HepG2 (cell line): Measurements from ENCODE around the gene COX14. TPM values are rescaled to one million over a fixed set of nuclear protein-coding genes. Genes with fewer than 3 reads are reported as not detected.
A peak's percentile ranks its signal among the peaks of the same experiment; 100 is the strongest.

ENCODE experiments used
- ARNT ChIP-seq: fragments of 450-650 bp; IDR thresholded peaks from 2 replicates; pipeline ENCODE4 v1.6.1; 2017
- ATF7 ChIP-seq, 2 experiments: fragments of 450-650 bp in 1 of 2; sonication (generic) in 1 of 2; formaldehyde crosslinking in 1 of 2; IDR thresholded peaks; 2 replicates each; pipeline versions ENCODE4 v1.4.0 to v1.6.1; 2016 to 2020; ENCODE audit warnings: antibody characterized with exemption in 1 of 2, mild to moderate bottlenecking in 1 of 2, missing genetic modification reagents in 1 of 2
- CREB1 ChIP-seq, 2 experiments: fragments of 450-650 bp in 1 of 2; IDR thresholded peaks; 2 replicates each; pipeline ENCODE4 v1.6.1; 2016 to 2017; ENCODE audit warnings: control low read depth in 1 of 2, mild to moderate bottlenecking in 1 of 2, missing compliant biosample characterization in 1 of 2, missing genetic modification characterization in 1 of 2
- CREM ChIP-seq, 2 experiments: sonication (generic) in 1 of 2; formaldehyde crosslinking in 1 of 2; IDR thresholded peaks; 2 replicates each; pipeline versions ENCODE4 v1.4.0 to v1.6.1; 2016 to 2020; ENCODE audit warnings: antibody characterized with exemption in 1 of 2, mild to moderate bottlenecking in 1 of 2, missing genetic modification reagents in 1 of 2
- DRAP1 ChIP-seq: IDR thresholded peaks from 2 replicates; pipeline ENCODE4 v1.6.1; 2016; ENCODE audit warnings: missing genetic modification reagents, missing compliant biosample characterization
- ELF3 ChIP-seq: IDR thresholded peaks from 2 replicates; pipeline ENCODE4 v1.6.1; 2016; ENCODE audit warnings: missing genetic modification reagents, missing compliant biosample characterization
- EP300 ChIP-seq, 3 experiments: sonication (generic) in 1 of 3; formaldehyde crosslinking in 1 of 3; IDR thresholded peaks; 2 replicates each; pipeline versions ENCODE4 v1.5.1 to v1.6.1; 2011 to 2020; ENCODE audit warnings: low read depth in 2 of 3, low read length in 2 of 3, borderline replicate concordance in 1 of 3, improper control_type of control experiment in 1 of 3, mild to moderate bottlenecking in 1 of 3, missing genetic modification reagents in 1 of 3, moderate library complexity in 1 of 3
- HDAC6 ChIP-seq: fragments of 200-600 bp; sonication (generic); IDR thresholded peaks from 2 replicates; pipeline ENCODE4 v1.7.0; 2017; ENCODE audit warnings: mild to moderate bottlenecking, antibody characterized with exemption, low read length, low read depth
- HIVEP1 ChIP-seq: sonication (generic); formaldehyde crosslinking; IDR thresholded peaks from 2 replicates; pipeline ENCODE4 v1.4.0; 2020; ENCODE audit warnings: mild to moderate bottlenecking, missing genetic modification reagents
- MIXL1 ChIP-seq: IDR thresholded peaks from 2 replicates; pipeline ENCODE4 v1.6.1; 2016
- MTF2 ChIP-seq: sonication (generic); formaldehyde crosslinking; IDR thresholded peaks from 2 replicates; pipeline ENCODE4 v1.5.0; 2020; ENCODE audit warnings: missing genetic modification reagents, borderline replicate concordance
- NCOA1 ChIP-seq: sonication (generic); formaldehyde crosslinking; IDR thresholded peaks from 2 replicates; pipeline ENCODE4 v1.9.0; 2021; ENCODE audit warnings: missing genetic modification reagents
- NR2F2 ChIP-seq: IDR thresholded peaks from 2 replicates; pipeline ENCODE4 v1.6.1; 2012; ENCODE audit warnings: low read depth, inconsistent platforms, borderline replicate concordance
- POLR2AphosphoS5 ChIP-seq: IDR thresholded peaks from 2 replicates; pipeline ENCODE4 v1.6.1; 2012; ENCODE audit warnings: low read depth, low read length
- SRSF4 ChIP-seq: fragments of 200-400 bp; formaldehyde crosslinking; IDR thresholded peaks from one replicate; pipeline ENCODE4 v1.6.1; 2018; ENCODE audit warnings: mild to moderate bottlenecking, low read depth, low read length, moderate library complexity; ENCODE audit not compliant: poor library complexity, severe bottlenecking
- TMF1 ChIP-seq: sonication (generic); formaldehyde crosslinking; IDR thresholded peaks from 2 replicates; pipeline ENCODE4 v1.8.1; 2022; ENCODE audit warnings: low read depth, missing genetic modification reagents
- ZFX ChIP-seq: sonication (generic); formaldehyde crosslinking; IDR thresholded peaks from 2 replicates; pipeline ENCODE4 v1.4.0; 2020; ENCODE audit warnings: mild to moderate bottlenecking, low read depth, missing genetic modification reagents, moderate library complexity
- ZNF18 ChIP-seq: sonication (generic); formaldehyde crosslinking; IDR thresholded peaks from 2 replicates; pipeline ENCODE4 v1.8.0; 2022; ENCODE audit warnings: mild to moderate bottlenecking, missing genetic modification reagents; ENCODE audit not compliant: insufficient replicate concordance
- ZNF234 ChIP-seq: sonication (generic); formaldehyde crosslinking; conservative IDR thresholded peaks from 2 replicates; pipeline ENCODE4 v1.5.1; 2020; ENCODE audit warnings: mild to moderate bottlenecking, missing genetic modification reagents
- ZNF354B ChIP-seq: sonication (generic); formaldehyde crosslinking; IDR thresholded peaks from 2 replicates; pipeline ENCODE4 v1.8.0; 2022; ENCODE audit warnings: mild to moderate bottlenecking, missing genetic modification reagents
- ZNF552 ChIP-seq: sonication (generic); formaldehyde crosslinking; IDR thresholded peaks from 2 replicates; pipeline ENCODE4 v1.9.0; 2022; ENCODE audit warnings: missing genetic modification reagents, mild to moderate bottlenecking, borderline replicate concordance
- ZNF761 ChIP-seq: sonication (generic); formaldehyde crosslinking; conservative IDR thresholded peaks from 2 replicates; pipeline ENCODE4 v1.4.0; 2020; ENCODE audit warnings: mild to moderate bottlenecking, missing genetic modification reagents
- ZNF839 ChIP-seq: sonication (generic); formaldehyde crosslinking; IDR thresholded peaks from 2 replicates; pipeline ENCODE4 v1.4.0; 2020; ENCODE audit warnings: missing genetic modification reagents, mild to moderate bottlenecking, borderline replicate concordance
- ZSCAN22 ChIP-seq: sonication (generic); formaldehyde crosslinking; IDR thresholded peaks from 2 replicates; pipeline ENCODE4 v1.4.0; 2020; ENCODE audit warnings: mild to moderate bottlenecking, missing genetic modification reagents
- polyA plus RNA-seq, 8 experiments: library from polyadenylated mRNA; depleted of rRNA in 3 of 8; stranded (reverse) in 7 of 8; unstranded in 1 of 8; fragments of >200 nt; fragmentation: Illumina TruSeq in 4 of 8; extraction: Trizol in 4 of 8; gene quantifications; 2 replicates each; pipeline versions ENCODE4 v1.2.1 to v1.2.3, GENCODE V29; 2011 to 2016; ENCODE audit warnings: low read depth in 4 of 8, missing spikeins in 1 of 8, mixed read lengths in 1 of 8; ENCODE audit not compliant: insufficient read depth in 1 of 8
- total RNA-seq, 5 experiments: library from RNA; depleted of rRNA; stranded (reverse); fragments of >200 nt; fragmentation: Illumina TruSeq; extraction: Trizol; gene quantifications; 2 replicates each; pipeline ENCODE4 v1.2.3, GENCODE V29; 2016; ENCODE audit warnings: low read depth in 1 of 5
- TF ChIP-seq, protein P1 (sequence below): sonication (generic); formaldehyde crosslinking; IDR thresholded peaks from 2 replicates; pipeline ENCODE4 v1.4.0; 2020; ENCODE audit warnings: low read depth, mild to moderate bottlenecking, missing genetic modification reagents
- TF ChIP-seq, protein P2 (sequence below): sonication (generic); formaldehyde crosslinking; IDR thresholded peaks from 2 replicates; pipeline ENCODE4 v1.9.0; 2022; ENCODE audit warnings: missing genetic modification reagents, mild to moderate bottlenecking, borderline replicate concordance

Gene COX14
- total and polyA plus RNA-seq, 2 of the 13 experiments (the other 11 are each of a cell fraction or from before 2014, with no cell fraction given): 53.0 to 71.6 TPM

GRCh38 chr12:50110762-50111351 lies 1.2 kb upstream of the COX14 start (continued):
- TF ChIP-seq DRAP1 (CRISPR knock-in tag) (peak; percentile 78), ZSCAN22 (CRISPR knock-in tag) (no peak), EP300 (IDR thresholded peaks at IDR 0.05; ENCODE audit: low read depth in 2 of 2, low read length in 2 of 2) (no peak), EP300 (CRISPR knock-in tag; IDR thresholded peaks at IDR 0.05; ENCODE audit: borderline replicate concordance) (no peak), POLR2AphosphoS5 (no peak), ZFX (peak; percentile 80), ZNF354B (CRISPR knock-in tag) (no peak), NR2F2 (no peak), NCOA1 (CRISPR knock-in tag) (no peak), TMF1 (CRISPR knock-in tag) (no peak; the same call in 1 of the 2 replicates), ATF7 (IDR thresholded peaks at IDR 0.05) (no peak), ATF7 (CRISPR knock-in tag; IDR thresholded peaks at IDR 0.05) (no peak), MIXL1 (no peak), ARNT (no peak), ZNF552 (no peak), ZNF18 (CRISPR knock-in tag) (no peak), CREB1 (IDR thresholded peaks at IDR 0.05) (no peak), CREB1 (CRISPR knock-in tag; IDR thresholded peaks at IDR 0.05) (no peak), ZNF234 (CRISPR knock-in tag) (no peak), HDAC6 (no peak), CREM (IDR thresholded peaks at IDR 0.05) (no peak), CREM (CRISPR knock-in tag; IDR thresholded peaks at IDR 0.05) (no peak), ELF3 (CRISPR knock-in tag) (0 out of 2 replicates have a peak, but pooled peaks have one; percentile 14), SRSF4 (no peak), MTF2 (CRISPR knock-in tag) (no peak), ZNF761 (no peak), HIVEP1 (CRISPR knock-in tag) (no peak), ZNF839 (CRISPR knock-in tag) (no peak)
- TF ChIP-seq, protein P1, sequence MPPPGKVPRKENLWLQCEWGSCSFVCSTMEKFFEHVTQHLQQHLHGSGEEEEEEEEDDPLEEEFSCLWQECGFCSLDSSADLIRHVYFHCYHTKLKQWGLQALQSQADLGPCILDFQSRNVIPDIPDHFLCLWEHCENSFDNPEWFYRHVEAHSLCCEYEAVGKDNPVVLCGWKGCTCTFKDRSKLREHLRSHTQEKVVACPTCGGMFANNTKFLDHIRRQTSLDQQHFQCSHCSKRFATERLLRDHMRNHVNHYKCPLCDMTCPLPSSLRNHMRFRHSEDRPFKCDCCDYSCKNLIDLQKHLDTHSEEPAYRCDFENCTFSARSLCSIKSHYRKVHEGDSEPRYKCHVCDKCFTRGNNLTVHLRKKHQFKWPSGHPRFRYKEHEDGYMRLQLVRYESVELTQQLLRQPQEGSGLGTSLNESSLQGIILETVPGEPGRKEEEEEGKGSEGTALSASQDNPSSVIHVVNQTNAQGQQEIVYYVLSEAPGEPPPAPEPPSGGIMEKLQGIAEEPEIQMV (CRISPR knock-in tag): no peak
- TF ChIP-seq, protein P2, sequence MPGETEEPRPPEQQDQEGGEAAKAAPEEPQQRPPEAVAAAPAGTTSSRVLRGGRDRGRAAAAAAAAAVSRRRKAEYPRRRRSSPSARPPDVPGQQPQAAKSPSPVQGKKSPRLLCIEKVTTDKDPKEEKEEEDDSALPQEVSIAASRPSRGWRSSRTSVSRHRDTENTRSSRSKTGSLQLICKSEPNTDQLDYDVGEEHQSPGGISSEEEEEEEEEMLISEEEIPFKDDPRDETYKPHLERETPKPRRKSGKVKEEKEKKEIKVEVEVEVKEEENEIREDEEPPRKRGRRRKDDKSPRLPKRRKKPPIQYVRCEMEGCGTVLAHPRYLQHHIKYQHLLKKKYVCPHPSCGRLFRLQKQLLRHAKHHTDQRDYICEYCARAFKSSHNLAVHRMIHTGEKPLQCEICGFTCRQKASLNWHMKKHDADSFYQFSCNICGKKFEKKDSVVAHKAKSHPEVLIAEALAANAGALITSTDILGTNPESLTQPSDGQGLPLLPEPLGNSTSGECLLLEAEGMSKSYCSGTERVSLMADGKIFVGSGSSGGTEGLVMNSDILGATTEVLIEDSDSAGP (CRISPR knock-in tag): peak; percentile 66
